K562 (cell line): ENCODE data around the gene RPS19. TPM values are rescaled to one million over a fixed set of nuclear protein-coding genes. Genes with fewer than 3 reads are reported as not detected.
A peak's percentile ranks its signal among the peaks of the same experiment; 100 is the strongest.

Source experiments
- ARHGAP35 ChIP-seq: fragments of 450-650 bp; IDR thresholded peaks from 2 replicates; pipeline ENCODE4 v1.6.1; 2018; ENCODE audit not compliant: partially characterized antibody
- BRD4 ChIP-seq: fragments of 200-600 bp; sonication (generic); IDR thresholded peaks from 2 replicates; pipeline ENCODE4 v1.6.1; 2017; ENCODE audit warnings: inconsistent platforms
- CC2D1A ChIP-seq: fragments of 450-650 bp; IDR thresholded peaks from 2 replicates; pipeline ENCODE4 v1.6.1; 2017; ENCODE audit warnings: mild to moderate bottlenecking
- GTF3C2 ChIP-seq: IDR thresholded peaks from 3 replicates; pipeline ENCODE4 v1.6.1; 2011; ENCODE audit warnings: borderline replicate concordance, mild to moderate bottlenecking, moderate library complexity; ENCODE audit not compliant: insufficient read length; ENCODE audit errors: extremely low read depth
- MTA2 ChIP-seq: fragments of 450-650 bp; IDR thresholded peaks from 2 replicates; pipeline ENCODE4 v1.6.1; 2016; ENCODE audit warnings: low read depth
- NEUROD1 ChIP-seq: fragments of 150-350 bp; IDR thresholded peaks from 2 replicates; pipeline ENCODE4 v1.6.1; 2014; ENCODE audit warnings: borderline replicate concordance, low read length, low read depth; ENCODE audit not compliant: partially characterized antibody
- POU5F1 ChIP-seq: fragments of 150-350 bp; IDR thresholded peaks from 2 replicates; pipeline ENCODE4 v1.6.1; 2014; ENCODE audit warnings: borderline replicate concordance, low read length, low read depth, mild to moderate bottlenecking; ENCODE audit not compliant: partially characterized antibody
- RNF219 ChIP-seq: fragments of 250-450 bp; sonication (Bioruptor Pico); IDR thresholded peaks from 2 replicates; pipeline ENCODE4 v1.5.0; 2022; ENCODE audit warnings: mild to moderate bottlenecking
- U2AF1 ChIP-seq: fragments of 200-400 bp; formaldehyde crosslinking; optimal IDR thresholded peaks from 2 replicates; pipeline ENCODE3; 2017; ENCODE audit warnings: mild to moderate bottlenecking, low read depth, low read length, moderate library complexity
- YY1 ChIP-seq, 3 experiments: IDR thresholded peaks; 2 replicates each; pipeline ENCODE4 v1.6.1; 2011; ENCODE audit warnings: low read length in 2 of 3, mild to moderate bottlenecking in 2 of 3, moderate library complexity in 2 of 3, borderline replicate concordance in 1 of 3, control low read depth in 1 of 3, low read depth in 1 of 3; ENCODE audit not compliant: insufficient read depth in 3 of 3, insufficient replicate concordance in 2 of 3, control insufficient read depth in 1 of 3, insufficient read length in 1 of 3; ENCODE audit errors: extremely low read depth in 1 of 3
- ZC3H8 ChIP-seq: fragments of 450-650 bp; IDR thresholded peaks from 2 replicates; pipeline ENCODE4 v1.6.1; 2017
- ZFP30 ChIP-seq: fragments of 250-450 bp; sonication (Bioruptor Pico); IDR thresholded peaks from 2 replicates; pipeline ENCODE4 v1.8.0; 2022; ENCODE audit warnings: moderate library complexity, mild to moderate bottlenecking, inconsistent platforms, borderline replicate concordance
- ZNF239 ChIP-seq: fragments of 250-450 bp; sonication (Bioruptor Pico); IDR thresholded peaks from 2 replicates; pipeline ENCODE4 v1.4.0; 2020; ENCODE audit warnings: mild to moderate bottlenecking
- ZNF384 ChIP-seq: IDR thresholded peaks from 2 replicates; pipeline ENCODE4 v1.6.1; 2012; ENCODE audit warnings: low read depth, low read length, improper control_type of control experiment
- ZNF41 ChIP-seq: fragments of 250-450 bp; sonication (Bioruptor Pico); conservative IDR thresholded peaks from 2 replicates; pipeline ENCODE4 v1.4.0; 2020; ENCODE audit warnings: mild to moderate bottlenecking
- ZNF431 ChIP-seq: sonication (generic); formaldehyde crosslinking; IDR thresholded peaks from 2 replicates; pipeline ENCODE4 v1.8.0; 2022; ENCODE audit warnings: mild to moderate bottlenecking, missing genetic modification reagents
- ZNF445 ChIP-seq: fragments of 250-450 bp; sonication (Bioruptor Pico); IDR thresholded peaks from 2 replicates; pipeline ENCODE4 v1.4.0; 2020; ENCODE audit warnings: low read depth, mild to moderate bottlenecking, moderate library complexity
- ZNF75A ChIP-seq: fragments of 450-650 bp; formaldehyde crosslinking; IDR thresholded peaks from 2 replicates; pipeline ENCODE4 v1.4.0; 2020; ENCODE audit warnings: mild to moderate bottlenecking
- polyA plus RNA-seq, 8 experiments: library from polyadenylated mRNA; depleted of rRNA in 4 of 8; stranded (reverse) in 5 of 8; unstranded in 3 of 8; fragments of >200 nt; fragmentation: Nextera tagmentation in 2 of 8; fragmentation: Illumina TruSeq in 1 of 8; extraction: Ambion mirVana in 2 of 8; extraction: Trizol in 1 of 8; gene quantifications; 2 replicates each; pipeline versions ENCODE4 v1.2.1 to v1.2.3, GENCODE V29; 2011 to 2014; ENCODE audit warnings: inconsistent platforms in 1 of 8, missing spikeins in 1 of 8
- total RNA-seq, 7 experiments: library from RNA; depleted of rRNA in 6 of 7; stranded (reverse); fragments of >200 nt in 6 of 7; fragmentation: Illumina TruSeq in 2 of 7; extraction: Trizol in 2 of 7; gene quantifications; 2 replicates each; pipeline versions ENCODE4 v1.2.1 to v1.2.3, GENCODE V29; 2011 to 2021; ENCODE audit warnings: low replicate concordance in 1 of 7
- TF ChIP-seq, protein P1 (sequence below): fragments of 450-650 bp; IDR thresholded peaks from 2 replicates; pipeline ENCODE4 v1.6.1; 2016; ENCODE audit warnings: antibody characterized with exemption

Gene RPS19
- total and polyA plus RNA-seq, 9 of the 15 experiments (the other 6 are each of a cell fraction or from before 2014, with no cell fraction given): 1,964 to 3,408 (median 2,747) TPM

- TF ChIP-seq ZNF239 (CRISPR knock-in tag) (no peak), POU5F1 (peak; percentile 86), RNF219 (CRISPR knock-in tag) (no peak), ZNF445 (no peak), ZNF41 (CRISPR knock-in tag) (no peak), GTF3C2 (no peak), ARHGAP35 (peak; percentile 98), ZNF384 (0 out of 2 replicates have a peak, but pooled peaks have one; percentile 15), CC2D1A (no peak; the same call in 1 of the 2 replicates), ZNF431 (CRISPR knock-in tag) (peak; percentile 53; the same call in 1 of the 2 replicates), ZFP30 (no peak), MTA2 (peak; percentile 80), YY1 (IDR thresholded peaks at IDR 0.05; ENCODE audit: borderline replicate concordance in 1 of 3, control insufficient read depth in 1 of 3, extremely low read depth in 1 of 3, insufficient read depth in 3 of 3, insufficient read length in 1 of 3, insufficient replicate concordance in 2 of 3, low read depth in 1 of 3, low read length in 2 of 3) (peak; percentile 9 to 82 (median 57)), ZNF75A (CRISPR knock-in tag) (no peak), NEUROD1 (peak; percentile 78), BRD4 (0 out of 2 replicates have a peak, but pooled peaks have one; percentile 27), U2AF1 (no peak), ZC3H8 (0 out of 2 replicates have a peak, but pooled peaks have one; percentile 51)
- TF ChIP-seq, protein P1, sequence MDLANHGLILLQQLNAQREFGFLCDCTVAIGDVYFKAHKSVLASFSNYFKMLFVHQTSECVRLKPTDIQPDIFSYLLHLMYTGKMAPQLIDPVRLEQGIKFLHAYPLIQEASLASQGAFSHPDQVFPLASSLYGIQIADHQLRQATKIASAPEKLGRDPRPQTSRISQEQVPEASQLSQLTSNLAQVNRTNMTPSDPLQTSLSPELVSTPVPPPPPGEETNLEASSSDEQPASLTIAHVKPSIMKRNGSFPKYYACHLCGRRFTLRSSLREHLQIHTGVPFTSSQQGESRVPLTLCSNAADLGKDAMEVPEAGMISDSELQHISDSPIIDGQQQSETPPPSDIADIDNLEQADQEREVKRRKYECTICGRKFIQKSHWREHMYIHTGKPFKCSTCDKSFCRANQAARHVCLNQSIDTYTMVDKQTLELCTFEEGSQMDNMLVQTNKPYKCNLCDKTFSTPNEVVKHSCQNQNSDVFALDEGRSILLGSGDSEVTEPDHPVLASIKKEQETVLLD: peak; percentile 95
Measured at GRCh38 chr19:41859618-41860418, at the start of gene RPS19 (continued).
